OCI-LY1 (cell line): ENCODE measurements around the gene HAPLN3.

ENCODE experiments used
- EZH2 ChIP-seq: fragments of 200-600 bp; sonication (generic), shearing (Covaris generic); IDR thresholded peaks from 2 replicates; pipeline ENCODE4 v1.8.0; 2017; ENCODE audit warnings: borderline replicate concordance, mixed run types, mild to moderate bottlenecking, antibody characterized with exemption, low read length, moderate library complexity, mixed read lengths
- TF ChIP-seq, protein P1 (sequence below): fragments of 200-600 bp; sonication (generic), shearing (Covaris generic); IDR thresholded peaks from 2 replicates; pipeline ENCODE4 v1.5.1; 2017; ENCODE audit warnings: mild to moderate bottlenecking, antibody characterized with exemption, low read length, moderate library complexity, mixed read lengths

DNA sequence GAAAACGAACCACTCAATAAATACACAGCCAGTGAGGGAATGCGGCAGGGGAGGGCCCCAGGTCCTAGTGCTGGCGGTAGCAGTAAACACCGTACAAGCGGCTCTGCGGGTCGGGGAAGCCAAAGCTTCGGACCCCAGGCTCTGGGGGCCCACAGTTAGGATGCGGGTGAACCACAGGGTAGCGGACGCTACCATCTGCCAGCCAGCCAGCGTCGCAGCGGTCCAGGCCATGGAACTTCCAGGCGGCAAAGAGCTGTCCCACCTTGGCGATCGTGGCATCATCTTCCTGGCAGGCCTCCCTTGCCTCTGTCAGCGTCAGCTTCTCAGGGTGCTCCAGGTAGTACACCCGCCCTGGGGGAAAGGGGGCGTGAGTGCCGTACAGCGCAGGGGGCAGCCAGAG, 17.4 kb downstream of the HAPLN3 start:
- TF ChIP-seq, protein P1, sequence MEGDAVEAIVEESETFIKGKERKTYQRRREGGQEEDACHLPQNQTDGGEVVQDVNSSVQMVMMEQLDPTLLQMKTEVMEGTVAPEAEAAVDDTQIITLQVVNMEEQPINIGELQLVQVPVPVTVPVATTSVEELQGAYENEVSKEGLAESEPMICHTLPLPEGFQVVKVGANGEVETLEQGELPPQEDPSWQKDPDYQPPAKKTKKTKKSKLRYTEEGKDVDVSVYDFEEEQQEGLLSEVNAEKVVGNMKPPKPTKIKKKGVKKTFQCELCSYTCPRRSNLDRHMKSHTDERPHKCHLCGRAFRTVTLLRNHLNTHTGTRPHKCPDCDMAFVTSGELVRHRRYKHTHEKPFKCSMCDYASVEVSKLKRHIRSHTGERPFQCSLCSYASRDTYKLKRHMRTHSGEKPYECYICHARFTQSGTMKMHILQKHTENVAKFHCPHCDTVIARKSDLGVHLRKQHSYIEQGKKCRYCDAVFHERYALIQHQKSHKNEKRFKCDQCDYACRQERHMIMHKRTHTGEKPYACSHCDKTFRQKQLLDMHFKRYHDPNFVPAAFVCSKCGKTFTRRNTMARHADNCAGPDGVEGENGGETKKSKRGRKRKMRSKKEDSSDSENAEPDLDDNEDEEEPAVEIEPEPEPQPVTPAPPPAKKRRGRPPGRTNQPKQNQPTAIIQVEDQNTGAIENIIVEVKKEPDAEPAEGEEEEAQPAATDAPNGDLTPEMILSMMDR, result no peak
- no peak for TF ChIP-seq EZH2
